UCSD-AML1 (cell line): ENCODE measurements around the gene TSPO.
"Not testable (repeated sequence)": the region's sequence is repeated elsewhere in the genome, so short reads cannot be mapped to it uniquely, and the experiment has no call there.

Source experiments
- DNase-seq: peaks from one replicate; lab custom pipeline; 2025; ENCODE audit not compliant: unreplicated experiment; lab: John Stamatoyannopoulos, UW

Gene TSPO

DNA sequence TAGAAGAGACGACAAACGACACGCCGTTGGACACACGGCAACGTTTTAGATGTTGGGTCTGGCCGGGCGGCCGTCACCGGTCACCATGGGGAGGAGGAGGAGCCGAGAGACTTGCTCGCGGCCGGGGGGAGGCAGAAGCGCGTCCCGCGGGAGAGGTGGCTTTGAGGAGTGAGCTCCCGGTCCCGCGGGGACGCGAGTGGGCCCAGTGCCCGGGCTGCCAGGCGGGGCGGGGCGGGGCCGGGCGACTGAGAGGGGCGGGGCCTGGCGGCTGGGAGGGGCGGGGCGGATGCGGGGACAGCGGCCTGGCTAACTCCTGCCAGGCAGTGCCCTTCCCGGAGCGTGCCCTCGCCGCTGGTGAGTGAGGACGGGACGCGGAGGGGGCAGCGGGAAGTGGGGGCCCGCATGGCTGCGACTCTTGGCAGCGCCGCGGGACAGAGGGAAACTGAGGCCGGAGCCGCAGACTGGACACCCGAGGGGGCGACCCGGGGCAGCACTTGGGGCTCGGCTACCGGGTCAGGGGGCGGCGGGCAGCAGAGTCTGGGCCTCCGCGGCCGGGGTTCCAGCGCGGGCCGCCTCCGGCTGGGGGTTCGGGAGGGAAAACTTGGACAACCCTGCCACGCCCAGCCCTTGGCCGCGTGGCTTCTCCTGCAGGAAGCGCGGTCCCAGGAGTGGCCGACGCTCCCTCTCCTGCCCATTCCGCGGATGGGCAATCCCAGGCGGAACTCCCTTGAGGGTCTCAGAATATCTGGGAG lies at the start of gene TSPO:
TSS of gene TSPO (plus strand) at position 309 of the 752 bp plus-strand sequence. CDS start 7,680 bp downstream, outside the sequence.
- peak; percentile 62 for DNase-seq

DNA sequence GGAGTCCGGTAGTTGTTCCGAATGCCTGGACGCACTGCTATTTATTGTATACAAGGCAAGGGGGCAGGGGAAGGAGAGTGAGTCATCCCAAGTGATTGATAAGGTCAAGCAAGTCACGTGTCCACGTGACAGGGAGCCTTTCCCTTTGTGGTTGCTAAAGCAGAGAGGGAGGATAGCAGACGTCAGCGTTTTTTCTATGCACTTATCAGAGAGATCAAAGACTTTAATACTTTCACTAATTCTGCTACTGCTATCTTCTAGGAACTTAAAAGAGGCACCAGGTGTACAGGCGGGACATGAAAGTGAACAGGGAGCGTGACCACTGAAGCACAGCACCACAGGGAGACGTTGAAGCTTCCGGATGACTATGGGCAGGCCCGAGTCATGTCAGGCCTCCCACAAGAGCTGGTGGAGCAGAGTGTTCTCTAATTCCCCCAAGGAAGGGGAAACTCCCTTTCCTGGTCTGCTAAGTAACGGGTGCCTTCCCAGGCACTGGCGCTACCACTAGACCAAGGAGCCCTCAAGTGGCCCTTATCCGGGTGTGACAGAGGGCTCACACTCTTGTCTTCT lies 47.2 kb upstream of the TSPO start:
- DNase-seq, result peak; percentile 79

- DNase-seq, result not testable (repeated sequence)
These were observed 46.4 kb upstream of the TSPO start for GRCh38 chr22:43104950-43105349.

DNA sequence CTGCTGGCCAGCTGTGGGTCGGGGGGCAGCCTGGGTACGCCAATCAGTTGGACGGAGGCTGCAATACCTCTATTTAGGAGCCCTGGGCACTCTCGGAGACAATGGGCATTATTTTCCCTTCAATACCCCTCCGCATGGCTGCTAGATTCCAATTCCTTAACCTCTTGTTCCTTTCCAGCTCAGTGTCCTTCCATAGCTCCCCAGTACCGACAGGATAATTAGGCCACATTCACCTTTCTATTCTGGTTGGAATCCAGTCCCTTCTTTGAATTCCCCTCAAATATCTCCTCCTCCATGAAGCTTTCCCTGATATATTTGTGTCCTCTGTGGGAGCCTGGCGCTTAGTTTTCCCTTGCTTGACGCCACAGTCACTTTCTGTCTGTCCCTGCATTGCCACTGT lies 45.1 kb upstream of the TSPO start:
- DNase-seq, result no peak

GRCh38 chr22:43109511-43109910 lies 41.8 kb upstream of the TSPO start:
- no peak for DNase-seq

DNA sequence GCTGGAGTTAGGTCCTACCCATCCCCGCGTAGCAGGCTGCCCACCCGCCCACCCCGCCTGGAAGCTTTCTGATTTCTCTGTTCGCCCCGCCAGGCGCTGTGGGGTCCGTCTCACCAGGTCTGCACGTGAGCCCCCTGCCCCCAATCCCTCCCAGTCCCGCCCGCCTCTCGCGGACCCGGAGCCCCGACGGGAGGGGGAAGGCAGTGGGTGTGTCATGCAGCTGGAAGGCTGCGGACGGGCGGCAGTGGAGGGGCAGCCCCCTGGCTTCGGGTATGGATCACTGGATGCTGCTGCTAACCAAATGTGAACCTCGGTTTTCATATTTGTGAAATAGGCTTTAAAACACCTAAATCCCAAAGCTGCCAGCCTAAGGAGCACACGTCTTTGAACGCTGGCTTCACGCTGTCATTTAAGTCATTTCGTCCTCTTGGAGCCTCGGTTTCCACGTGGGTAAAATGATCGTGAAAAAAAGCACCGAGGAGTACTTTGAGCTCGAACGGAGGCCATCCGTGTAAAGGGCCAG lies 41.4 kb upstream of the TSPO start:
- DNase-seq, result no peak

DNA sequence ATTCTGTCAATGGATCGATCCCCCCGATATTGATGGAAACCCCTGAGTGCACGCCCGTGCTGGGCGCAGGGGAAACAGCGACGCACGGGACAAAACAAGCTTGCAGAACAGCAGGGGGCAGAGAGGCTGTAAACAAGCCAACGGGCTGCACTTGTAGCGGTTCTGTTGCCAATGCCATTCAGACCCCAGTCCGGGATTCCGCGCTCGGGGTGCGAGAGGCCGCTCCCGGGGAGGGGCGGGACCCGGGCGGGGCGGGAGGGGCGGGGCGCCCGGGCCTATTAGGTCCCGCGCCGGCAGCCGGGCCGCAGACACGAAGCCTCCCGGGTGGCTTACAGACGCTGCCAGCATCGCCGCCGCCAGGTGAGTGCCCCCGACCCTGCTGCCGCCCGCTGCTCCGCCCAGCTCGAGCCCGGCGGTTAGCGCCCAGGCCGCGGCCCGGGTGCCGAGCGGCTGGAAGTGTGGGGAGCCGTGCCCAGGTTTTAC lies 40.9 kb upstream of the TSPO start, which contains the start of gene BIK:
TSS of gene BIK (plus strand) at position 307 of the 483 bp plus-strand sequence. CDS start 13,273 bp downstream, outside the sequence.
- DNase-seq, result peak; percentile 63

- DNase-seq, result peak; percentile 38
These were observed 40.3 kb upstream of the TSPO start for GRCh38 chr22:43110927-43111623.

DNA sequence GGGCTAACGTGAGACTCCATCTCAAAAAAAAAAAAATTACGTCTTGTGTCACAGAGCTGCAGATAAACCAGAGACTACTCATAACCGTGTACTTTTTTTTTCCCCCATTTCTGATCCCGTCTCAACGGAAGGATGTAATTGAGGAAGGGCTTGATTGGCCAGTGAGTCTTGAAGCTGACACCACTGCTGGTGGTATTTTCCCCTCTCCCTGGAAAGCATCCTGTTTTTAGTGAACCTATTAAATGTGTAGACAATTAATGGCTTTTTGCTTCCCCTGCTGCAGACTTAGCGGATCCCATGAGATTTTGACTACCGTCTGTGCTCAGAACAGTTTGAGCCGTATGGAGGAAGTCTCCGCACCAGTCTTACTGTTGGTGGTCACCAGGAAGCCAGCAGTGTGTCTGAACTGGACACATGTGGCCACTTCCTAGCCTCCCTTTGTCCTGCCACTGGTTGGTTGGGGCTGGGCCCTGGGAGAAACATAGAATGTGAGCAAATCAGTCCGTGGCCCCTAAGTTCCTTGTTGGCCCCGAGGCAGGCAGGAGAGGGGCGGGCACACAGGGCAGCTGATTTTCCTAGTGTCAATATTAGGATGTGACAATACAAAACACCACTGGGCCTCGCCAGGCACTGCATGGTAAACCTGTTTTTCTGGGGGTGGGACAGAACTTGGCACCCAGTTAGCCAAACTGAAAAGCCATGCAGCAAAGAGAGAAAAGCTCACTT lies 37.7 kb upstream of the TSPO start:
- DNase-seq, result peak; percentile 40

DNA sequence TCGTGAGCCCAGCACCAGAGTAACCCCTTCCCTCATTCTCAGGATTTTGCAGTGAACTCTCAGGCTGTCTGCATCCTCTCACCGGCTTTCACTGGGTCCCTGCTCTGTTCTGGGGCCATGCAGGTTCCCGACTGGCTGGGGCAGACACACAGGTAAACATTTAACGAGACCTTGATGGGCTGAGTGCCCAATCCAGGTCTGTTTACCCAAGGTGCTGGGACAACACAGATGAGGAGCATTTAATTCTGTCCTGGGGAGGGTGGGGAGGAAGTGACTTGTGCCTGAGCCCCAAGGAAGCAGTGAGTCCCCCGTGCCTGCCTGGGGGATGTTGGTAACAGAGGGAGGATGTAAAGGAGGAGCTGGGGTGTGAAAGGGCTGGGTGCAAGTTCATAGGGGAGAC lies 36.4 kb upstream of the TSPO start:
- DNase-seq, result no peak

DNA sequence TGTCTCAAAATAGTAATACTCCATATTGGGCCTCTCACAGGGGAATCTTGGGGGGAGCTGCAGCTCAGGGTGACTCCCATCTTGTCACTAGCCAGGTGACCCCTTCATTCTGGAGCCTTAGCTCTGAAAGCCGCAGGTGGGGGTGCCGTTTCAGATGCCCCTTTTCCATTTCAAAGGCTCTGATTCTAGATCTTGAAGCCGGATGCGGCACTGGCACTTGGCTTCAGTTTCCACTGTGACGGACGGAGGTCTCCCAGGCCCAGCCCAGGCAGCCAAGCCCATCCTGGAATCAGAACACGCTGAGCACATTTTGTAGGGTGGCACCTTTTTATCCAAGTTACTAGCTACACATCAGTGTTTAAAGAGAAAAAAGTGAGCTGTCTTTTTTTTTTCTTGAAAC lies 34.4 kb upstream of the TSPO start:
- no peak for DNase-seq

DNA sequence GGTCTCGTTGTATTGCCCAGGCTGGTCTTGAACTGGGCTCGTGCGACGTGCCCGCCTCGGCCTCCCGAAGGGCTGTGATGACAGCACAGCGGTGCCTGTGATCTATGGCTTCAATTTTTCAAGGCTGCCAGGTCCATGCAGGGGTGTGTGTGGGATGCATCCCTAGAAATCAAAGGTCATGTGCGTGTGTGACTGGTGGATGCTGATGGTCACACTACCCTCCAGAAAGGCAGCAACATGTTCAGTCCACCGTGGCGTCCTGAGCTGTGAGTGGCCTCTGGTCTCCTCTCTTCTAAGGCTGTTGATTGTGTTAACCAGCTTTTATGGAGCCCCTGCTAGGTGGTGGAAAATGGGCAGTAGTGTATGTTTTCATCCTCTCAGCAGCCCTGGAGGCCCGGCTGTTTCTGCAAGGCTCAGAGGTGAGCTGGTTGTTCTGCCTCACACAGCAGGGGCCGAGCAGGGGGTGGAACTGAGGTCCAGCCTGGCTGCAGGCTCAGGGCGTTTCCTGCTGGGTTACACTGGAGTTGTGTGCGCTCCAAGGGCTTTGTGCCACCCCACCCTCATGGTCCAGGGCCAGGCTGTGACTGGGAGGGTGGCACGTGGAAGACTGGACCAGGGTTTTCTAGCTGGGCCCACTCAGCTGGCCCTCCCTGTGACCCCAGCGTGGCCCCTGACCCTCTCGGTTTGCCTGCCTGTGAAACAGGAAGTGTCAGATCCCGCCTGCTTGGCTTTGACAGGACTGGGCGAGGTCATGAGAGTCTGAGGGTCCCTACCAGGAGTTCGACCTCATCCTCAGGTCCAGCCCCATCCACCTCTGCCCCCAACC lies 33.1 kb upstream of the TSPO start:
- DNase-seq, result no peak

GRCh38 chr22:43118953-43119458 lies 32.4 kb upstream of the TSPO start:
- DNase-seq, result no peak

- DNase-seq, result no peak
These were observed 24.7 kb upstream of the TSPO start for GRCh38 chr22:43126501-43127165.

DNA sequence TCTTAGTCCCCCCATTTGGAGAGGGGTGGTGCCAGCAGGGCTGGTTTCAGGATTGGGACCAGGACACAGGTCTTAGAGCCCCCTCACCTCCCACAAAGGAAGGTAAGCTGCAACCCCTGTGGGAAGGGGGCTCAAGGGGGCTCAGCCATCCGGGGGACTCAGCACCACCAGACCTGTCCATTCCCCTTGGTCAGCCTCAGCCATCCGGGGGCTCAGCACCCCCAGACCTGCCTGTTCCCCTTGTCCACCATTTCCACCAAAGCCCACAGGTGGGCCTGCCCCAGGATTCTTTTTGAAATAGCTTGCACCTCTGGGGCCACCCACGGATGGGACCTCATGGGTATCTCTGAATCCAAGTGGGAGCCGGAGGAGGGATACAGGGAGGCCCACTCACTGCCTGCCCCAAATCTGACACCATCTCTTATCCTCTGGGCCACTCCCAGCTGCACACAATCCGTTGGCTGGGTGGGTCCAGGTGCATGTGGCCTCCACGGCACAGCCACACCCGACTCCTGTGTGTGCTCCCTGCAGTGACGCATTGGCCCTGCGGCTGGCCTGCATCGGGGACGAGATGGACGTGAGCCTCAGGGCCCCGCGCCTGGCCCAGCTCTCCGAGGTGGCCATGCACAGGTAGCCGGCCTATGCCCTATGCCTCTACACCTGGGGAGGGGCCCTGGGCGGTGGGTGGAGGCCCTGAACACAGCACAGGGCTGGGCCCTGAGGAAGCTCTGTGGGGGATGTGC lies 24.0 kb upstream of the TSPO start:
- DNase-seq, result no peak

DNA sequence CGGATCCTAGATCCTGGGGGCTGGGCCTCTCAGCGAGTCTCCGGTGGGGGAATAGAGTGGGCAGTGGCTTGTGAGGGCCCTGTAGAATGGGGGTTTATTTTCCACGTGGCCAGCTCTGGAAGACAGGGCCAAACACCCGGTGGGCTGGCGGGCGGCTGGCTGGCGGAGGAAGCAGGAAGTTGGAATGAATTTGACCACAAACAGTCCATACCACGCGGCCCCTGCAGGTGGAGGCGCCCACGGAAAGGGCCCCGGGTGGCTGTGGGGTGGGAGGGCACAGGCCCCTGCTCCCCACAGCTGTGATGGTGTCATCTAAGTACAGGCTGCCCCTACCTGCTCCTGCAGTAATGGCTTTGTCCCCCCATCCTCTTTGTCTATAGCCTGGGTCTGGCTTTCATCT lies 23.2 kb upstream of the TSPO start:
- peak; percentile 59 for DNase-seq

DNA sequence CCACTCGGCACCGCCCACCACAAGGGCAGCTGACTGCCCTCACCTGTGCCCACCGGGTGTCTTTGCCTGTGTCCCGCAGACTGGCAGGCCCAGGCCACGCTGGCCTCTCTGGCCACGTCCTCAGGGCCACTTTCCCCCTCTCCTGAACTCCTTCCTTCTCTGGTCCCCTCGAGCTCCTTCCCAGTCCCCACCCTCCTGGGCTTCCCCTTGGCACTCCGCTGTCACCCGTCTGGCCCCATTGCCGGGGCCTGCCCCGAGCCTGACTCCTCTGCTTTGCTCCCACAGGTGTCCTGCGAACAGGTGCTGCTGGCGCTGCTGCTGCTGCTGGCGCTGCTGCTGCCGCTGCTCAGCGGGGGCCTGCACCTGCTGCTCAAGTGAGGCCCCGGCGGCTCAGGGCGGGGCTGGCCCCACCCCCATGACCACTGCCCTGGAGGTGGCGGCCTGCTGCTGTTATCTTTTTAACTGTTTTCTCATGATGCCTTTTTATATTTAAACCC lies 22.4 kb upstream of the TSPO start:
- DNase-seq, result no peak
